Mesothelial cell of epicardium (in vitro differentiated cells): ENCODE data around the gene SLC35G6. TPM values are rescaled to one million over a fixed set of nuclear protein-coding genes. Genes with fewer than 3 reads are reported as not detected.
"Not testable (repeated sequence)": the region's sequence is repeated elsewhere in the genome, so short reads cannot be mapped to it uniquely, and the experiment has no call there.

Experiments
- DNase-seq, 2 experiments: peaks; one replicate each; pipeline ENCODE4 v3.0.0; 2021; ENCODE audit warnings: low spot score in 2 of 2; ENCODE audit not compliant: unreplicated experiment in 2 of 2
- H3K27ac Mint-ChIP-seq: 2 replicates; pipeline ENCODE4 v1.8.0; 2021; ENCODE audit warnings: mixed read lengths
- H3K27me3 Mint-ChIP-seq: 2 replicates; pipeline ENCODE4 v1.8.0; 2021; ENCODE audit warnings: low read depth, mixed read lengths
- H3K36me3 Mint-ChIP-seq: 2 replicates; pipeline ENCODE4 v1.8.0; 2021; ENCODE audit warnings: mixed read lengths
- H3K4me1 Mint-ChIP-seq: 2 replicates; pipeline ENCODE4 v1.8.0; 2021; ENCODE audit warnings: mixed read lengths
- H3K4me3 Mint-ChIP-seq: 2 replicates; pipeline ENCODE4 v1.8.0; 2021; ENCODE audit warnings: mild to moderate bottlenecking, moderate library complexity, mixed read lengths
- H3K9me3 Mint-ChIP-seq: 2 replicates; pipeline ENCODE4 v1.8.0; 2021; ENCODE audit warnings: mixed read lengths
- CTCF ChIP-seq: fragments of 200-600 bp; sonication (generic); IDR thresholded peaks from one replicate; pipeline ENCODE4 v1.5.0; 2021; ENCODE audit warnings: antibody characterized with exemption; ENCODE audit not compliant: unreplicated experiment
- total RNA-seq: library from RNA; stranded (reverse); gene quantifications from 3 replicates; pipeline ENCODE4 v1.2.1, GENCODE V29; 2021

Gene SLC35G6
- total RNA-seq, result not detected in 3 replicates

GRCh38 chr17:7481275-7481674 is at the start of gene SLC35G6:
SLC35G6 (plus strand) TSS chr17:7481446; CDS start chr17:7481517, 71 bp downstream.
- H3K27ac Mint-ChIP-seq, result peak within 1 kb of the TSS; percentile 100
- H3K4me3 Mint-ChIP-seq, result peak within 1 kb of the TSS; percentile 97
- not testable (repeated sequence) for H3K27me3 Mint-ChIP-seq, H3K9me3 Mint-ChIP-seq, DNase-seq, H3K36me3 Mint-ChIP-seq
- peaks cover 71% of the 10 kb centered on the region for H3K4me1 Mint-ChIP-seq

DNA sequence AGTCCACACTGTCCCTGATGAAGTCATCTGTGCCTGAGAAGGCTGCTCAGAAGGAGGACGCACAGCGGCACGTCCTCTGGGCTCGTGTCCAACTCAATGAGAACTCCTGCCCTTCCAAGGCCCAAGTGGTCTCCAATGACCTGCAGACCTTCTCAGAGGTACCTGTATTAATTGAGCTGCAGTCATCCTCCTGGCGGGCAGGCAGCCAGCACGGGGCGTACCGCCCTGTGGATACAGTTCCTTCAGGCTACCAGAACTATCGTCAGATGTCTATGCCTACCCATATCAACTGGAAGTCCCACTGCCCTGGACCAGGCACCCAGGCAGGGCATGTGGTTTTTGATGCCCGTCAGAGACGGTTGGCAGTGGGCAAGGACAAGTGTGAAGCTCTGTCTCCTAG is 49.0 kb upstream of the SLC35G6 start:
- Mint-ChIP-seq H3K4me1 (peaks cover 8% of the 10 kb centered on the region), H3K36me3 (no peaks in the 10 kb centered on the region), H3K9me3 (no peaks in the 10 kb centered on the region), H3K4me3 (no peak overlapping the region), H3K27ac (no peak overlapping the region), H3K27me3 (peaks cover 19% of the 10 kb centered on the region)
- DNase-seq, result no peak
- no peak for TF ChIP-seq CTCF

DNA sequence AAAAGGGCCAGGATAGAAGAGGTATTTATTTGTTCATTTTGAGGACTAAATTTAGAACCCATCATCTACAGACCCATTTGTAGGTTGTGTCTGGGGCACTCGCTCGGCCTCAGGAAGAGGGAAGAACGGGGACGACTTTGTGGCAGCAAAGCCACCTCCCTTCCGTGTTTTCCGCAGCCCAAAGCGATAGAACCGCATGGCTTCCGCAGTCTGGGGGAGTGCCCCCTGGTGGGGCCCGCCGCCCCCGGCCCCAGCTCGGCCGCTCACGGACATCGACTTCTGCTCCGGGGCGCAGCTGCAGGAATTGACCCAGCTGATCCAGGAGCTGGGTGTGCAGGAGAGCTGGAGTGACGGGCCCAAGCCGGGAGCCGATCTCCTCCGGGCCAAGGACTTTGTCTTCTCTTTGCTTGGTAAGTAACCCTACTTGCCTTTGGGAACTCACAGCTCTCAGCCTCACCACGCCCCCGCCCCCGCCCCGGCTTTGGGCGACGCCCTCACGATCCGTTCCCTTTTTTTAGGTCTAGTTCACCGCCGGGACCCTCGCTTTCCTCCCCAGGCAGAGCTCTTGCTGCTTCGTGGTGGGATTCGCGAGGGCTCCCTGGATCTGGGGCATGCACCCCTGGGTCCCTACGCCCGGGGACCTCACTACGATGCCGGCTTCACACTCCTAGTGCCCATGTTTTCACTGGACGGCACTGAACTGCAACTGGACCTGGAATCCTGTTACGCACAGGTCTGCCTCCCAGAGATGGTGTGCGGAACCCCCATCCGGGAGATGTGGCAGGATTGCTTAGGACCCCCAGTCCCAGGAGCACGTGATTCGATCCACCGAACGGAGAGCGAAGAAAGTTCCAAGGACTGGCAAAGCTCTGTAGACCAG is 45.3 kb upstream of the SLC35G6 start:
- Mint-ChIP-seq H3K9me3 (no peaks in the 10 kb centered on the region), H3K36me3 (no peaks in the 10 kb centered on the region), H3K4me1 (peaks cover 34% of the 10 kb centered on the region), H3K27me3 (peaks cover 38% of the 10 kb centered on the region), H3K27ac (peak overlapping the region; percentile 97), H3K4me3 (peak overlapping the region; percentile 83)
- peak; percentile 41 for TF ChIP-seq CTCF
- DNase-seq, result peak in 1 of 2 experiments; percentile 58

GRCh38 chr17:7436556-7437368 is 44.5 kb upstream of the SLC35G6 start:
- peak overlapping the region; percentile 97 for H3K27ac Mint-ChIP-seq
- no peaks in the 10 kb centered on the region for H3K9me3 Mint-ChIP-seq
- H3K4me3 Mint-ChIP-seq, result peak overlapping the region; percentile 83
- peak; percentile 75 to 88 for DNase-seq
- H3K4me1 Mint-ChIP-seq, result peaks cover 42% of the 10 kb centered on the region
- peaks cover 38% of the 10 kb centered on the region for H3K27me3 Mint-ChIP-seq
- TF ChIP-seq CTCF, result peak; percentile 39
- H3K36me3 Mint-ChIP-seq, result no peaks in the 10 kb centered on the region

DNA sequence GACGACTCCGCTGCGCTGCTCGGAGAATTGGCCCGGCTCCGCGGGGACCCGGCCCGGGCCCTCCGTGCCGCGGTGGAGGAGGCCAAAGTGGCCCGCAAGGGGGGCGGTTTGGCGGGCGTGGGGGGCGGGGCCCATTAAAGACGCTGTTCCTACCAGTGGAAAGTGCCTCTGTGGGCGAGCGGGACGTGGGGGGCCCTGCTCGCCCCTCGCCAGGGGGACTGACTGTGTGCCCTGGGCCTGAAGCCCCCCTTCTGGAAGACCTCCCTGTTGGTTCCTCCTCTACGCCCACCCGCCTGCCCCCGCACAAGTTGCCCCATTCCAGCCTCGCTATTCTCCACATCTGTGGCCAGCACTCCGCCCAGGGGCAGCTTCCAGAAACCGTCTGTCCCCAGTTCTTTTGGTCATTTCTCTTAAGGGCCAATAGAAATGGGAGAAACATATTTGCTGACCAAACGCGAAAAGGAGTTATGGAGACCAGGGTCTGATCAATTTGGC is 43.8 kb upstream of the SLC35G6 start:
- Mint-ChIP-seq H3K36me3 (no peaks in the 10 kb centered on the region), H3K4me3 (peak overlapping the region; percentile 83), H3K9me3 (no peaks in the 10 kb centered on the region), H3K27ac (peak overlapping the region; percentile 90), H3K4me1 (peaks cover 47% of the 10 kb centered on the region), H3K27me3 (peaks cover 38% of the 10 kb centered on the region)
- TF ChIP-seq CTCF, result no peak
- DNase-seq, result no peak
